ENCODE measurements around the gene MYO1G.

- TF ChIP-seq CTCF (IDR thresholded peaks at IDR 0.05; ENCODE audit: poor library complexity) (no peak), EZH2 (IDR thresholded peaks at IDR 0.05; ENCODE audit: borderline replicate concordance) (no peak), EZH2phosphoT487 (IDR thresholded peaks at IDR 0.05; ENCODE audit: low read depth, severe bottlenecking, unreplicated experiment) (no peak)
These were observed 11.6 kb upstream of the MYO1G start for GRCh38 chr7:44990109-44991023.

Measured in hepatocyte (in vitro differentiated cells).